Stimulated activated effector memory CD8-positive, alpha-beta T cell treated with anti-CD3 and anti-CD28 coated beads, Interleukin-12 subunit alpha, Interleukin-12 subunit beta, amount 100 ng/mL, for 72 hours (primary cell): ENCODE results near the gene FSIP2.

Experiments
- ATAC-seq: fragments of 150-1000 bp; cut with Tn5 transposase; 2 replicates; pipeline ENCODE4 v1.10.0; 2021
- DNase-seq, 2 donors: peaks; one replicate each; pipeline ENCODE4 v3.0.0; 2021 to 2022; ENCODE audit warnings: low spot score in 2 of 2
- H3K27ac Mint-ChIP-seq: one replicate; pipeline ENCODE4 v1.8.0; 2022; ENCODE audit warnings: mild to moderate bottlenecking, mixed read lengths
- H3K36me3 Mint-ChIP-seq: one replicate; pipeline ENCODE4 v1.8.0; 2022; ENCODE audit warnings: mild to moderate bottlenecking, mixed read lengths
- H3K4me1 Mint-ChIP-seq: one replicate; pipeline ENCODE4 v1.8.0; 2022; ENCODE audit warnings: mixed read lengths
- H3K4me3 Mint-ChIP-seq: one replicate; pipeline ENCODE4 v1.8.0; 2022; ENCODE audit warnings: mild to moderate bottlenecking, mixed read lengths
- H3K9me3 Mint-ChIP-seq: one replicate; pipeline ENCODE4 v1.8.0; 2022; ENCODE audit warnings: mixed read lengths

The FSIP2 gene, protein sequence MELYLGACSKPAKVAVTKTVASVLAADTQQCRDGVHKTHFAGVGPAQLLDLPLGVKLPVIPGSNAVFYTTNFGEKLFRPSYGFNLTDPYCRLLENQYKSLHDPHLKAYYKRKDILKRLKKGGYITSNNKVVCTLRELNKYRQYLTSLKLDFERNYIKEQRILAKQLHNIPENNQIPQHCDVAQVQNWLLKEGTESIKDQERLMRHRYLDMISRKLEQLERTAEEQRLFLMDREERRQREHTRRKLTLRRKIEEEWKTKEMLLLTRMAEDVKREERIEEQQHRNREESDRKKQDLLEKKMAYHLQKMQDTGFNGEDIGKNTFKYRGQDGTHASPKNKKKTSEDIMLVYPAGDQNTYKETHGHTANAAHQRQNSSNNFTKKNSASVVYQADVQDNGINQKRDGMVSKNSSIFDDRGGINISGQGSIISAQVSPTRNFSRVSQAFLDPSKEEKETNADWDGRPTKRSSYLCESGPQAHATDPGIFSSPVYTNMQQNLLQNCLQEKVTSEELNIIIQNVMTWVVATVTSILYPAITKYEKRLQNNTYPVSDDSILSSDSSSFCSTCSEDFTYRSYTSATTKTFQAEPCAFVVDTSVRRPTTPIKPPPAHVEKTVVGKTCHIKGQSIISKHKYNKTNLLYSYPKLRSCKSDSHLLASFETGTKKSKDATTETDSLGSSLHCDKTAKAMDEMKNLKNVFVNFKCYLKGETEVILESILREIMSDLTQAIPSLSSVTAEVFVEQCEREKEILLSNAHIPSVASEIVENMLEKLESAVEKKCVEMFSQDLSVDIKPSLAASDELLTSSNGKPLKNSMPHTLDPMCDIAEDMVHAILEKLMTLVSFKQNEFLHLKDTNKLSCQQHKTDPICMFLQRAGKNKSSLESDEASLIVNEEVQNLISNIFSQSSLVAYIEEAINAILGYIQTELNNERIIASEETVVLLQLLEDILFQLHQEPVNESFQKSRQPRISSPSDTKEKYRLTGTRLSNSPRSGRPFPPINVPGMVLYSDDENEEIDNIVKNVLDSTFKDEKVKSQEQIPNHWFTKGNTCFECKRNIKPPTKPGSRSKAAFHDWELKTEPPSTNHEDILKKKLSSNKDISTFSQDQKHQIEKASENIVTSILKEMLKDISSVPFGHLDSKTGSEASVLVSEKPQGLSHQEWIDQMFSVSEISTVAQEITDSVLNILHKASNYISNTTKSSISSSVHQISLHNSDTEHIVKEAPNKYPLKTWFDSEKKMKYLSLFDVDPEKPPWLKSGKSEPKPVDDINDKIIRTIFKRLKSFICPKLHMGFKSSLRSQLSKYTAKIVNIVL (N-terminal part only)

GRCh38 chr2:185738679-185739472 lies at the start of gene FSIP2:
FSIP2 (plus strand) TSS chr2:185738804; CDS start chr2:185738895, 91 bp downstream.
- Mint-ChIP-seq H3K9me3 (peaks cover 20% of the 10 kb centered on the region), H3K4me1 (peaks cover 4% of the 10 kb centered on the region), H3K36me3 (no peaks in the 10 kb centered on the region), H3K4me3 (no peak within 1 kb of the TSS), H3K27ac (no peak within 1 kb of the TSS)
- ATAC-seq (peak; percentile 70), DNase-seq (peak in 1 of 2 donors; percentile 52)

DNA sequence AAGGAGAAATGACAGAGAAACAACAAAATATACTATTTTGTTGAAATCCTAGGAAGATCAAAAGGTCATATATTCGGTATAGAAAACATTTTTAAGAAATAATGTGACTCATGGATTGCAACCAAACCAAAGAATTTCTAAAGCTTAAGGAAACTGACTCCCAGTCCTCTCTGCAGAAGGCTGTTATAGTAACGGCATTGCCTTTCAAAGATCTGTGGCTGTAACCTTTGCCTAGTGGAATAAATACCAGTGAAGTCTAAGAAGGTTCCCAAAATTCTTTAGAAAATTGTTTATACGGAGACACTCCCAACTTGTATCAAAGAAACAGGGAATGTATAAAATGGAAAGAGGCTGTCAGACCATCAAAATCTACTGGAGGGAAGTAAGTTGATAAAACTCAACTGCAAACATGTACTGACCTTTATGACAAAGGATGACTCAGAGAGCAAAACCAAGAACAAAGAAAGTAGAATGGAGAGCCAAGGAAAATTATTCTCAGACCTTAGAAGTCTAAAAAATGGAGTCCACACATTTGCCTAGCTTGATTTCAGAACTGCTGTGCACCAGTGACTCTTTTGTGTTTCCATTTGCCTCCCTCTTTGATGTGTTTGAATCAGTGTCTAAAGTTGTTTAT lies 48.6 kb upstream of the FSIP2 start:
- H3K36me3 Mint-ChIP-seq: no peaks in the 10 kb centered on the region
- no peak overlapping the region for H3K4me3 Mint-ChIP-seq
- H3K4me1 Mint-ChIP-seq: no peaks in the 10 kb centered on the region
- H3K27ac Mint-ChIP-seq: no peak overlapping the region
- no peak for DNase-seq
- no peak for ATAC-seq
- peaks cover 10% of the 10 kb centered on the region for H3K9me3 Mint-ChIP-seq

GRCh38 chr2:185695711-185696235 lies 42.8 kb upstream of the FSIP2 start:
- Mint-ChIP-seq H3K4me3 (no peak overlapping the region), H3K27ac (no peak overlapping the region), H3K4me1 (no peaks in the 10 kb centered on the region), H3K9me3 (peaks cover 4% of the 10 kb centered on the region), H3K36me3 (no peaks in the 10 kb centered on the region)
- no peak for ATAC-seq
- no peak for DNase-seq

- H3K27ac Mint-ChIP-seq: no peak overlapping the region
Measured at GRCh38 chr2:185700883-185701282, 37.7 kb upstream of the FSIP2 start.

DNA sequence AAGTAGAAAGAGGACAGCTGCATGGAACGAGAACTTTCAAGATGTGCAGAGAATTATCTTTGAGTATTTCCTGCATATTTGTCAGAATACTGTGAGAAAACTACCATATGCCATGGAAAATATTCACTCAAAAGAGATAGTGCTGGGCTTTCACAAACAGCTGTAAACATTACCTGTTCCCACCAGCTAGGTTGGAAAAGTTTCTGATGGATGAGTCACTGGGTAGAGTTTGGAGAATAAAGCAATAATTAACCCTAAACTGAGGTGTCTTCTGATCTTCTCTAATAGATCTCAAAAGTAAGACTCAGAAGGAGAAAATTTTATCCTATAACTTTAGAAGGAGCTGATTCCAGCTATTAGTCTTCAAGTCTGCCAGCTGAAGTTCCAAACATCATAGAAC lies 3.9 kb upstream of the FSIP2 start:
- Mint-ChIP-seq H3K9me3 (peaks cover 17% of the 10 kb centered on the region), H3K4me3 (no peak overlapping the region), H3K4me1 (peaks cover 4% of the 10 kb centered on the region), H3K36me3 (no peaks in the 10 kb centered on the region), H3K27ac (no peak overlapping the region)
- ATAC-seq: no peak
- DNase-seq: no peak

More at GRCh38 chr2:185700883-185701282, 37.7 kb upstream of the FSIP2 start:
- no peak for DNase-seq
- H3K9me3 Mint-ChIP-seq: peaks cover 4% of the 10 kb centered on the region
- no peaks in the 10 kb centered on the region for H3K4me1 Mint-ChIP-seq
- H3K36me3 Mint-ChIP-seq: no peaks in the 10 kb centered on the region
- no peak for ATAC-seq
- H3K4me3 Mint-ChIP-seq: no peak overlapping the region

DNA sequence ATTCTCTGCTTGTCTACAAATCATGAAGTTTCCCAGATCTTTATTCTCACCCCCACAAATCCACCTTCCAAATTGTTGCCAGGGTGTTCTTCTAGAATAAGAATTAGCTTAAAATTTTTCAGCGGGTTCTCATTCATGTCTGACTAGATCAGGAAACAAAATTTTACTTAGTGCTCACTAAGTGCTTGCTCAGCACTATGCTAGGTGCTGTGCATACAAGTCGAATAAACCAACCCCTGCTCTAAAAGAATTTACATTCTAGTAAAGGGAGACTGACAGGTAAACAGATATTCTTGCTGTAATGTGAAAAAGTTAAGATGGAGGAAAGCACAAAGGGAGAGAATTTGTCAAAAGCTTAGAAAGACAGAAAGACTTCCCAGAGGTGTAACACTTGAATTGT lies 2.4 kb upstream of the FSIP2 start:
- DNase-seq: no peak
- no peak for ATAC-seq
- H3K27ac Mint-ChIP-seq: no peak overlapping the region

GRCh38 chr2:185745864-185746859 lies 7.6 kb downstream of the FSIP2 start:
- Mint-ChIP-seq H3K36me3 (no peaks in the 10 kb centered on the region), H3K4me3 (no peak overlapping the region), H3K27ac (no peak overlapping the region), H3K9me3 (peaks cover 14% of the 10 kb centered on the region), H3K4me1 (no peaks in the 10 kb centered on the region)
- DNase-seq: no peak
- ATAC-seq: no peak

More for the DNA sequence above, 2.4 kb upstream of the FSIP2 start:
- Mint-ChIP-seq H3K9me3 (peaks cover 20% of the 10 kb centered on the region), H3K4me3 (no peak overlapping the region), H3K36me3 (no peaks in the 10 kb centered on the region), H3K4me1 (peaks cover 4% of the 10 kb centered on the region)

GRCh38 chr2:185757356-185757755 lies 18.8 kb downstream of the FSIP2 start:
- Mint-ChIP-seq H3K36me3 (no peaks in the 10 kb centered on the region), H3K4me3 (no peak overlapping the region), H3K4me1 (no peaks in the 10 kb centered on the region), H3K9me3 (peaks cover 7% of the 10 kb centered on the region), H3K27ac (no peak overlapping the region)
- DNase-seq (no peak), ATAC-seq (peak; percentile 51)

GRCh38 chr2:185771396-185771795 lies 32.8 kb downstream of the FSIP2 start:
- H3K9me3 Mint-ChIP-seq: peaks cover 41% of the 10 kb centered on the region
- no peaks in the 10 kb centered on the region for H3K4me1 Mint-ChIP-seq
- no peak overlapping the region for H3K27ac Mint-ChIP-seq
- no peaks in the 10 kb centered on the region for H3K36me3 Mint-ChIP-seq
- no peak for ATAC-seq
- DNase-seq: no peak
- no peak overlapping the region for H3K4me3 Mint-ChIP-seq

DNA sequence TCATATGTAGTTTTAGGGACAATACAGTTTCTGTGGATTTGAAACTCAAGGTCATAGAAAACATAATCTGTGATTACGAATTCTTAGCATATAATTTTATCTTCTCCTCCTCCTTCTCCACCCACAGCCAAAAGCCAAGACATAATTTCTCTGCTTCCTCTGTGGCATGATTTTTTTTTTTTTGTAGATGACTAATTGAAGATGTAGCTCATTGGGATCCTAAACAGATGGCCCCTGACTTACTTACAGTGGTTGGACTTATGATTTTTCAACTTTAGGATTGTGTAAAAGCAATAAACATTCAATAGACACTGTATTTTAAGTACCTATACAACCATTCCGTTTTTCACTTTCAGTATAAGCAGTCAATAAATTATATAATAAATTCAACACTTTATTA lies 42.3 kb downstream of the FSIP2 start:
- DNase-seq (no peak), ATAC-seq (no peak)
- no peaks in the 10 kb centered on the region for H3K36me3 Mint-ChIP-seq
- no peak overlapping the region for H3K27ac Mint-ChIP-seq
- H3K4me3 Mint-ChIP-seq: no peak overlapping the region
- no peaks in the 10 kb centered on the region for H3K4me1 Mint-ChIP-seq
- peaks cover 8% of the 10 kb centered on the region for H3K9me3 Mint-ChIP-seq

DNA sequence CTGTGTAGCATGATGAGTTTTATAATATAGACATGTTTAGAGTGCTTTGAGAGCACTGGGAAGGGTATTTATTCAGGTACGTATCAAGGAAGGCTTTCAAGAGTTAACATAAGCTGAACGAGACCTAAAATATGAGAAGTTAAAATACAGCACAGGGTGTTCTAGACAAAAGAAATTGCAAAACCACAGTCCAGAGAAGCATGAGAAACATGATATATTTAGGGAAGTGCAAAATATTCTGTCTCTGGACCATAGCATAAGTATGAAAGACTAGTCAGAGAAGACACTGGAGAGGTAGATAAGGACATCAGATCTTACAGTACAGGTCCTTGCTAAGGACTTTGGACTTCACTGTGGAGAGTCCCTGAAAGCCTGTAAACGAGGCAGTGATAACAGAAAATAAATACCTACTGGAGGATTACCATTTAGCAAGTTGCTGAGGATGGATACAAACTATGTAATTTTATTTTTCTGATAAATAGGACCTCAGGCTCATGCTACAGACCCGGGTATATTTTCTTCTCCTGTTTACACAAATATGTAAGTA lies 43.7 kb downstream of the FSIP2 start:
- ATAC-seq: no peak
- no peaks in the 10 kb centered on the region for H3K36me3 Mint-ChIP-seq
- H3K9me3 Mint-ChIP-seq: peaks cover 8% of the 10 kb centered on the region
- DNase-seq: no peak
- H3K27ac Mint-ChIP-seq: no peak overlapping the region
- H3K4me1 Mint-ChIP-seq: no peaks in the 10 kb centered on the region
- H3K4me3 Mint-ChIP-seq: no peak overlapping the region

- ATAC-seq (no peak), DNase-seq (no peak)
- no peaks in the 10 kb centered on the region for H3K4me1 Mint-ChIP-seq
- no peaks in the 10 kb centered on the region for H3K36me3 Mint-ChIP-seq
- H3K4me3 Mint-ChIP-seq: no peak overlapping the region
- H3K27ac Mint-ChIP-seq: no peak overlapping the region
- peaks cover 6% of the 10 kb centered on the region for H3K9me3 Mint-ChIP-seq
Measured at GRCh38 chr2:185785156-185785555, 46.6 kb downstream of the FSIP2 start.
